AG04450 (cell line): ENCODE results near the gene CTSA. TPM values are rescaled to one million over a fixed set of nuclear protein-coding genes. Genes with fewer than 3 reads are reported as not detected.

ENCODE experiments used
- CTCF ChIA-PET: fragments of 300-600, 350-600 bp; formaldehyde crosslinking; extraction: SDS; loops from one replicate; lab custom pipeline; 2022; ENCODE audit warnings: antibody characterized with exemption, inconsistent platforms; lab: Charles Lee
- POLR2A ChIA-PET: fragments of 350-600 bp; formaldehyde crosslinking; extraction: SDS; loops from one replicate; lab custom pipeline; 2021; ENCODE audit warnings: antibody characterized with exemption, inconsistent platforms; lab: Yijun Ruan, JAX
- DNase-seq: peaks from one replicate; pipeline ENCODE4 v3.0.0-alpha.2; 2011; ENCODE audit warnings: low read depth, low spot score
- H3K27ac ChIP-seq: one replicate; pipeline ENCODE4 v1.5.1; 2012; ENCODE audit warnings: low read depth, low read length, control low read depth
- H3K27me3 ChIP-seq: one replicate; pipeline ENCODE4 v1.6.0; 2012; ENCODE audit warnings: low read length; ENCODE audit not compliant: control insufficient read depth, insufficient read depth
- H3K4me3 ChIP-seq: 2 replicates; pipeline ENCODE4 v1.5.1; 2011; ENCODE audit warnings: mild to moderate bottlenecking, low read depth, low read length, control low read depth
- H3K9me3 ChIP-seq: 2 replicates; pipeline ENCODE4 v1.5.1; 2012; ENCODE audit warnings: low read length; ENCODE audit not compliant: control insufficient read depth, insufficient read depth
- polyA plus RNA-seq: library from polyadenylated mRNA; depleted of rRNA; stranded (reverse); fragments of >200 nt; gene quantifications from 2 replicates; pipeline ENCODE4 v1.2.3, GENCODE V29; 2011
- TF ChIP-seq, protein P1 (sequence below): IDR thresholded peaks from 2 replicates; pipeline ENCODE4 v1.5.1; 2011; ENCODE audit warnings: low read depth, low read length, control low read depth, inconsistent platforms

CTSA gene
- polyA plus RNA-seq, 1 experiment: 234 TPM

DNA sequence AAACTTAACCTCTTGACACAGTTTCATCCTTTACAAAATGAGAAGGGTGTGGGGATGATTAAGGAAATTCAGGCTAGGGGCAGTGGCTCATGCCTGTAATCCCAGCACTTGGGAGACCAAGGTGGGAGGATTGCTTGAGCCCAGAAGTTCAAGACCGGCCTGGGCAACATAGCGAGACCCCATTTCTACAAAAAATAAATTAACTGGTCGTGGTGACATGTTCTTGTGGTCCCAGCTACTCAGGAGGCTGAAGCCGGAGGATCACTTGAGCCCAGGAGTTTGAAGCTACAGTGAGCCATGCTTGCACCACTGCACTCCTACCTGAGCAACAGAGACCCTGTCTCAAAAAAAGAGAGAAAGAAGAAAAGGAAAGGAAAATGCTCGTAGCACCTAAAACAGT, 24.7 kb upstream of the CTSA start:
- H3K27me3 ChIP-seq: no peaks in the 10 kb centered on the region
- CTCF ChIA-PET: interaction anchor here (0.7 to 3.3 kb wide), 4 partner anchors 11 to 215 kb away, joined by 3 to 15 read pairs (median 7); no protein-coding TSS in a partner anchor
- POLR2A ChIA-PET: no interaction called here

DNA sequence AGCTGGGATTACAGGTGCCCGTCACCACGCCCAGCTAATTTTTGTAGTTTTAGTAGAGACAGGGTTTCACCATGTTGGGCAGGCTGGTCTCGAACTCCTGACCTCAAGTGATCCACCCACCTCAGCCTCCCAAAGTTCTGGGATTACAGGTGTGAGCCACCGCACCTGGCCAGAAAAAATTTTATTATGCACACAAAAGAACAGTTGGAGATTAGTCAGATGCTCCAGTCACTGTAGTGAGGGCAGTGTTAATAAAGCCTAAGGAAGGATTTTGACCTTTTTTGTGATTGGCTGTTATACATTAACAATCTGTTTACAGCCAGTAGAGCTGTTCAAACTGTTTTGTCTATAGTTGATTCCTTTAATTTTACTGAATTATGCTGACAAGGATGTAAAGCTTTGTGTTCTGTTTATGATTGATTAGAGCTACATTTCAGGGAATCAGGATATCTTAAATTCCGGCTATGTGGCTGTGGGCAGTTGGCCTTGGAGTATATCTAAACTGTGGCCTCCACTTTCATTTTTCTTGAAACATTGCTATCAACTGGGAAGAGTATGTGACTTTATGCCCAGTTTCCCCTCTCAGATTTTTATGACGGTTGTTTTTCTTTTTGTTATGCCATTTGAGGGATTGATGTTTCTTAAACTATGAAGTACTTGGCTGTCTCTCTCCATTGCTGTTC, 23.9 kb upstream of the CTSA start:
- H3K27me3 ChIP-seq: no peaks in the 10 kb centered on the region
- peak overlapping the region; percentile 65 for H3K27ac ChIP-seq
- ChIA-PET POLR2A (interaction anchor here (1.1 to 1.7 kb wide), 2 partner anchors 14 to 67 kb away, joined by 4 to 6 read pairs; partner anchors contain the start of genes PCIF1 and ZSWIM1), CTCF (interaction anchor here (0.7 to 2.1 kb wide), 4 partner anchors 9 to 103 kb away, joined by 3 to 11 read pairs (median 3); no protein-coding TSS in a partner anchor)
- TF ChIP-seq, protein P1, sequence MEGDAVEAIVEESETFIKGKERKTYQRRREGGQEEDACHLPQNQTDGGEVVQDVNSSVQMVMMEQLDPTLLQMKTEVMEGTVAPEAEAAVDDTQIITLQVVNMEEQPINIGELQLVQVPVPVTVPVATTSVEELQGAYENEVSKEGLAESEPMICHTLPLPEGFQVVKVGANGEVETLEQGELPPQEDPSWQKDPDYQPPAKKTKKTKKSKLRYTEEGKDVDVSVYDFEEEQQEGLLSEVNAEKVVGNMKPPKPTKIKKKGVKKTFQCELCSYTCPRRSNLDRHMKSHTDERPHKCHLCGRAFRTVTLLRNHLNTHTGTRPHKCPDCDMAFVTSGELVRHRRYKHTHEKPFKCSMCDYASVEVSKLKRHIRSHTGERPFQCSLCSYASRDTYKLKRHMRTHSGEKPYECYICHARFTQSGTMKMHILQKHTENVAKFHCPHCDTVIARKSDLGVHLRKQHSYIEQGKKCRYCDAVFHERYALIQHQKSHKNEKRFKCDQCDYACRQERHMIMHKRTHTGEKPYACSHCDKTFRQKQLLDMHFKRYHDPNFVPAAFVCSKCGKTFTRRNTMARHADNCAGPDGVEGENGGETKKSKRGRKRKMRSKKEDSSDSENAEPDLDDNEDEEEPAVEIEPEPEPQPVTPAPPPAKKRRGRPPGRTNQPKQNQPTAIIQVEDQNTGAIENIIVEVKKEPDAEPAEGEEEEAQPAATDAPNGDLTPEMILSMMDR: no peak
- no peak overlapping the region for H3K4me3 ChIP-seq
- no peak for DNase-seq
- no peaks in the 10 kb centered on the region for H3K9me3 ChIP-seq

More for the DNA sequence above, 24.7 kb upstream of the CTSA start:
- TF ChIP-seq, protein P1: no peak
- DNase-seq: no peak
- Histone ChIP-seq H3K27ac (no peak overlapping the region), H3K9me3 (no peaks in the 10 kb centered on the region), H3K4me3 (no peak overlapping the region)

DNA sequence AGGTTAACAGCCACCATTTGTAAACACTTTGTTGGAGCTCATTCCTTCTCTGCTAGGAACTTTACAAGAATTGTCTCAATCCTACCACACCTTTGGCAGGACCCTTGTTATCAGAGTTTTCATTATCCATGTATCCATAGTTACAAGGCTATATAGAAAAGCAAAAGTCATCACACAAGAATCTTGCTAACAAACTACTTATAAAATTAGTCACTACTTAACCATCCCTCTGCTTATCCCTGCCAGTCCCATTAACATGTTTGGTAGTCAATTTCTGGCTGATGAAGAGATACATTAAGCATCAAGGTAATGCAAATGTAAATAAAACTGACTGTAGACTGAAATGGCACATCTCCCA, 23.3 kb upstream of the CTSA start:
- Histone ChIP-seq H3K27ac (peak overlapping the region; percentile 65), H3K4me3 (no peak overlapping the region), H3K9me3 (no peaks in the 10 kb centered on the region), H3K27me3 (no peaks in the 10 kb centered on the region)
- TF ChIP-seq, protein P1: no peak
- DNase-seq: no peak
- CTCF ChIA-PET: interaction anchor here (0.7 to 2.1 kb wide), 3 partner anchors 10 to 102 kb away, joined by 3 to 11 read pairs (median 3); no protein-coding TSS in a partner anchor
- POLR2A ChIA-PET: interaction anchor here (1.1 to 1.7 kb wide), 2 partner anchors 13 to 66 kb away, joined by 4 to 6 read pairs; partner anchors contain the start of genes PCIF1 and ZSWIM1

DNA sequence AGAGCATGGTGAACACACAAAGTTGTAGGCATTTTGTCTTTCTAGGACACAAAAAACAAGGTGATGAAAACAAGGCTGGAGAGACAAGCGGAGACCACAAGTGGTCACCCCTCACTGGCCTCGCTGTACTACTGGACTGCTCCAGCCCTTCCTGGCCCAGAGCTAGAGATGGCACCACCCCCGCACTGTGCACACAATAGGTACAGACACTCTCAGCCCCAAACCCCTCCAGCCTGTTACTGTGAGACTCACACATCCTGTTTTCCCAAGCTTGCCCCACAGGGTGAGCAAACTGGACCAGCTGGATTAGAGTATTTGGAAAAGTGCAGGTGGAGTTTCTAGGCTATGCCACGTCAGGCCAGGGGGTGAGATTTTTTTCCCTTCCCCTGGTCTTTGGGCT, 18.5 kb upstream of the CTSA start:
- no peak for DNase-seq
- H3K27ac ChIP-seq: no peak overlapping the region
- H3K9me3 ChIP-seq: no peaks in the 10 kb centered on the region
- TF ChIP-seq, protein P1: no peak
- H3K27me3 ChIP-seq: no peaks in the 10 kb centered on the region
- CTCF ChIA-PET: interaction anchor here (1.1 to 1.7 kb wide), 3 partner anchors 9 to 98 kb away, joined by 4 to 6 read pairs (median 5); no protein-coding TSS in a partner anchor
- H3K4me3 ChIP-seq: no peak overlapping the region
- POLR2A ChIA-PET: interaction anchor here (0.6 kb wide), 1 partner anchor 63 kb away, joined by 3 read pairs; no protein-coding TSS in a partner anchor
